DOHH2 (cell line): ENCODE results near the gene TRIM62.
A peak's percentile ranks its signal among the peaks of the same experiment; 100 is the strongest.

ENCODE experiments used
- H3F3A ChIP-seq: fragments of 200-600 bp; sonication (generic), shearing (Covaris generic); 2 replicates; pipeline ENCODE4 v1.6.0; 2016; ENCODE audit warnings: antibody characterized with exemption, mild to moderate bottlenecking; ENCODE audit not compliant: control insufficient read depth, insufficient read depth
- H3K27ac ChIP-seq: fragments of 200-600 bp; sonication (generic); 2 replicates; pipeline ENCODE4 v1.5.1; 2014; ENCODE audit warnings: low read depth, mild to moderate bottlenecking, low read length, moderate library complexity
- H3K27me3 ChIP-seq: fragments of 200-600 bp; sonication (generic); 2 replicates; pipeline ENCODE4 v1.6.1; 2014; ENCODE audit warnings: mild to moderate bottlenecking, low read length, mixed read lengths; ENCODE audit not compliant: control insufficient read depth
- H3K36me3 ChIP-seq: fragments of 200-600 bp; sonication (generic); 2 replicates; pipeline ENCODE4 v1.6.1; 2014; ENCODE audit warnings: mild to moderate bottlenecking, low read length, moderate library complexity, mixed read lengths; ENCODE audit not compliant: control insufficient read depth
- H3K4me1 ChIP-seq: fragments of 200-600 bp; sonication (generic); 2 replicates; pipeline ENCODE4 v1.6.1; 2014; ENCODE audit warnings: mild to moderate bottlenecking, low read length, mixed read lengths; ENCODE audit not compliant: control insufficient read depth
- H3K4me2 ChIP-seq: fragments of 200-600 bp; sonication (generic); 2 replicates; pipeline ENCODE4 v1.6.0; 2014; ENCODE audit warnings: mild to moderate bottlenecking, low read length, moderate library complexity
- H3K4me3 ChIP-seq: fragments of 200-600 bp; sonication (generic); 2 replicates; pipeline ENCODE4 v1.5.1; 2014; ENCODE audit warnings: mild to moderate bottlenecking, low read length, mixed read lengths
- H3K79me2 ChIP-seq: fragments of 200-600 bp; sonication (generic); 2 replicates; pipeline ENCODE4 v1.6.1; 2014; ENCODE audit warnings: mild to moderate bottlenecking, low read length, mixed read lengths; ENCODE audit not compliant: control insufficient read depth
- H3K9me2 ChIP-seq: fragments of 200-600 bp; sonication (generic); replicated peaks from 2 replicates; pipeline ENCODE4 v1.6.1; 2014; ENCODE audit warnings: mild to moderate bottlenecking, low read length, mixed read lengths; ENCODE audit not compliant: control insufficient read depth
- H3K9me3 ChIP-seq: fragments of 200-600 bp; sonication (generic); 2 replicates; pipeline ENCODE4 v1.6.1; 2014; ENCODE audit warnings: antibody characterized with exemption, low read length, mixed read lengths; ENCODE audit not compliant: control insufficient read depth, insufficient read depth
- H4K20me1 ChIP-seq: fragments of 200-600 bp; sonication (generic); 2 replicates; pipeline ENCODE4 v1.6.0; 2014; ENCODE audit warnings: low read depth, mild to moderate bottlenecking, antibody characterized with exemption, low read length, moderate library complexity; ENCODE audit not compliant: control insufficient read depth, insufficient read depth
- EZH2phosphoT487 ChIP-seq: fragments of 200-600 bp; sonication (generic); IDR thresholded peaks from 2 replicates; pipeline ENCODE4 v1.6.1; 2017; ENCODE audit warnings: borderline replicate concordance, mild to moderate bottlenecking, antibody characterized with exemption, low read length, moderate library complexity, mixed read lengths
- TF ChIP-seq, protein P1 (sequence below): fragments of 200-600 bp; sonication (generic); IDR thresholded peaks from one replicate; pipeline ENCODE4 v1.5.1; 2014; ENCODE audit warnings: antibody characterized with exemption, mild to moderate bottlenecking, low read depth, low read length; ENCODE audit not compliant: poor library complexity, severe bottlenecking

TRIM62 gene

DNA sequence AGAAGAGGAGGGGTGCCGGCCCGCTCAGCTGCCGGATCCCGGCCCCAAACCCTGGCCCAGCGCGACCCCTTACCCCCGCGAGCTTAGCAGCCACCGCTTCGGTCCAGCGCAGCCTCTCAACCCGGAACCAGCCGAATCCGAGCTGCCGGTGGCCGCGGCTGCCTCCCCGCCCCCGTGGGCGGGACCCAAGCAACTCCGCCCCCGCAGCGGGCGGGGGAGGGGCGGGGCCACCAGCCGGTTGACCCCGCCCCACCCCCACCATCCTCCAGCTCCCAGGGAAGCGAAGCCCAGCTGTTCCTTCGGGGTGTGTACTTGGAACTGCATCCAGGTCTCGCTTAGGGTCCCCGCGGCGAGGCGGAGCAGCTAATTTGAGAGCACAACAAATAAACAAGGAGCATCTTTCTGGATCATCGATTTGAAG is at the start of gene TRIM62:
TRIM62 (minus strand) TSS at position 123 of the 421 bp plus-strand sequence. CDS start 611 bp downstream, outside the sequence.
- H3K9me2 ChIP-seq, result no peaks in the 10 kb centered on the region
- no peak for TF ChIP-seq EZH2phosphoT487
- TF ChIP-seq, protein P1, sequence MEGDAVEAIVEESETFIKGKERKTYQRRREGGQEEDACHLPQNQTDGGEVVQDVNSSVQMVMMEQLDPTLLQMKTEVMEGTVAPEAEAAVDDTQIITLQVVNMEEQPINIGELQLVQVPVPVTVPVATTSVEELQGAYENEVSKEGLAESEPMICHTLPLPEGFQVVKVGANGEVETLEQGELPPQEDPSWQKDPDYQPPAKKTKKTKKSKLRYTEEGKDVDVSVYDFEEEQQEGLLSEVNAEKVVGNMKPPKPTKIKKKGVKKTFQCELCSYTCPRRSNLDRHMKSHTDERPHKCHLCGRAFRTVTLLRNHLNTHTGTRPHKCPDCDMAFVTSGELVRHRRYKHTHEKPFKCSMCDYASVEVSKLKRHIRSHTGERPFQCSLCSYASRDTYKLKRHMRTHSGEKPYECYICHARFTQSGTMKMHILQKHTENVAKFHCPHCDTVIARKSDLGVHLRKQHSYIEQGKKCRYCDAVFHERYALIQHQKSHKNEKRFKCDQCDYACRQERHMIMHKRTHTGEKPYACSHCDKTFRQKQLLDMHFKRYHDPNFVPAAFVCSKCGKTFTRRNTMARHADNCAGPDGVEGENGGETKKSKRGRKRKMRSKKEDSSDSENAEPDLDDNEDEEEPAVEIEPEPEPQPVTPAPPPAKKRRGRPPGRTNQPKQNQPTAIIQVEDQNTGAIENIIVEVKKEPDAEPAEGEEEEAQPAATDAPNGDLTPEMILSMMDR, result no peak
- H3K27me3 ChIP-seq, result peaks cover 20% of the 10 kb centered on the region
- peaks cover 23% of the 10 kb centered on the region for H3K4me1 ChIP-seq
- peak within 1 kb of the TSS; percentile 79 for H3K4me3 ChIP-seq
- H4K20me1 ChIP-seq, result no peaks in the 10 kb centered on the region
- H3K27ac ChIP-seq, result no peak within 1 kb of the TSS
- H3F3A ChIP-seq, result 0 out of 2 replicates have a peak, but pooled peaks cover 2% of the 10 kb centered on the region
- no peaks in the 10 kb centered on the region for H3K36me3 ChIP-seq
- no peaks in the 10 kb centered on the region for H3K9me3 ChIP-seq
- H3K79me2 ChIP-seq, result no peaks in the 10 kb centered on the region
- H3K4me2 ChIP-seq, result peak within 1 kb of the TSS; percentile 92

DNA sequence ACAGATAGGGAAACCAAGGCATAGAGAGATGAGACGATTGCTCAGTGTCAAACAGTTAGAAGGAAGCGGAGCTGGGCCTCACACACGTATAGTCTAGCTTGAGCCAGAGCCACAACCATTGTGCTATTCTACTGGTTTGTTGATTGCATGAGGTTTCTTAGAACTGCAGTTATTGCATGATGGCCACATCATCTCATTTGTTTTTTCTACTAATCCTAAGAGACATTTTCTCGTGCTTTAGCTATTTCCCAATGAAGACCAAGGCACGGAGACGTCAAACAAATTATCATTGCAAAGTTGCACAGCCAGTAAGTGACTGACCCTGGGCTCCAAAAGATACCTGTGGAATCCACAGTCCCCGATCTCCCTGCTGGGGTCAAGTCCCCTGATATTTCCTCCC is 49.3 kb upstream of the TRIM62 start:
- no peak for TF ChIP-seq EZH2phosphoT487
- TF ChIP-seq, protein P1, result no peak

DNA sequence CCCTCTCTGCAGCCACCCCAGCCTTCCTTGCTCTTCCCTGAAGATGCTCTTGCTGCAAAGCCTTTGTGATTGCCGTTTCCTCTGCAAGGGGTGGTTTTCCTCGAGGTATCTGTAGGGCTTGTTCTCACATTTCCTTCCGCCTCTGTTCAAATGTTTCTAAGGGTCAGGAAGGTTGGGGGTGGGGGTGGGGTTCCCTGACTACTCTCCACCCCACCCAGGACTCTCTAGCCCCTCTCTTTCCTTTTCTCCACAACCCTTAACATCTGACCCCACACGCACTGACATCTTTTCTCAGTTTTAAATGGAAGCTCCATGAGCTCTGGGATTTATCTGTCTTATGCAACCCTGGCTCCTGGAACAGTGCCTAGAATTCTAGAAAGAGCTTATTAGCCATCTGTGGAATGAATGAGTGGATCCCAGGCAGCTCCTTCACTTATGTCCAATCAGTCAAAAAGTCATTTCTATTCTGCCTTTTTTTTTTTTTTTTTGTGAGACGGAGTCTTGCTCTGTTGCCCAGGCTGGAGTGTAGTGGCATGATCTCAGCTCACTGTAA is 47.2 kb upstream of the TRIM62 start:
- no peaks in the 10 kb centered on the region for H3K36me3 ChIP-seq
- H4K20me1 ChIP-seq, result no peaks in the 10 kb centered on the region
- H3K4me3 ChIP-seq, result no peak overlapping the region
- peaks cover 18% of the 10 kb centered on the region for H3K27me3 ChIP-seq
- H3K27ac ChIP-seq, result no peak overlapping the region
- TF ChIP-seq, protein P1, result no peak
- no peak for TF ChIP-seq EZH2phosphoT487
- peaks cover 3% of the 10 kb centered on the region for H3K9me3 ChIP-seq
- H3F3A ChIP-seq, result no peaks in the 10 kb centered on the region
- H3K4me2 ChIP-seq, result no peak overlapping the region
- H3K4me1 ChIP-seq, result no peaks in the 10 kb centered on the region
- no peaks in the 10 kb centered on the region for H3K9me2 ChIP-seq
- no peaks in the 10 kb centered on the region for H3K79me2 ChIP-seq

More for the DNA sequence above, 49.3 kb upstream of the TRIM62 start:
- no peaks in the 10 kb centered on the region for H3K4me1 ChIP-seq
- H3K4me3 ChIP-seq, result no peak overlapping the region
- no peaks in the 10 kb centered on the region for H4K20me1 ChIP-seq
- peaks cover 9% of the 10 kb centered on the region for H3K27me3 ChIP-seq
- no peaks in the 10 kb centered on the region for H3K79me2 ChIP-seq
- no peaks in the 10 kb centered on the region for H3K9me2 ChIP-seq
- H3K27ac ChIP-seq, result no peak overlapping the region
- H3K9me3 ChIP-seq, result no peaks in the 10 kb centered on the region
- H3K4me2 ChIP-seq, result no peak overlapping the region
- no peaks in the 10 kb centered on the region for H3F3A ChIP-seq
- no peaks in the 10 kb centered on the region for H3K36me3 ChIP-seq
